ENCODE data around the gene CHRNA5. TPM values are rescaled to one million over a fixed set of nuclear protein-coding genes. Genes with fewer than 3 reads are reported as not detected.

CHRNA5 gene
- total RNA-seq, 2 donors from 2014 or later = 0.22 to 0.59 TPM

GRCh38 chr15:78571382-78571781 lies 6.1 kb downstream of the CHRNA5 start:
- Histone ChIP-seq H3K4me1 (peaks cover 0 to under 1% of the 10 kb centered on the region in 2 donors), H3K9me3 (no peaks in the 10 kb centered on the region), H3K27ac (no peak overlapping the region), H3K36me3 (no peaks in the 10 kb centered on the region), H3K4me3 (no peak overlapping the region), H3K27me3 (no peaks in the 10 kb centered on the region)
- TF ChIP-seq CTCF (IDR thresholded peaks at IDR 0.05) = no peak
- DNase-seq (ENCODE audit: low spot score) = no peak

GRCh38 chr15:78573416-78573815 lies 8.1 kb downstream of the CHRNA5 start:
- H3K27me3 ChIP-seq = no peaks in the 10 kb centered on the region
- H3K9me3 ChIP-seq = no peaks in the 10 kb centered on the region
- H3K4me3 ChIP-seq = no peak overlapping the region
- H3K4me1 ChIP-seq = no peaks in the 10 kb centered on the region
- no peaks in the 10 kb centered on the region for H3K36me3 ChIP-seq
- no peak for TF ChIP-seq CTCF (IDR thresholded peaks at IDR 0.05)
- no peak for DNase-seq (ENCODE audit: low spot score)
- no peak overlapping the region for H3K27ac ChIP-seq

GRCh38 chr15:78574944-78575343 lies 9.6 kb downstream of the CHRNA5 start:
- Histone ChIP-seq H3K27me3 (no peaks in the 10 kb centered on the region), H3K36me3 (no peaks in the 10 kb centered on the region), H3K27ac (no peak overlapping the region), H3K9me3 (no peaks in the 10 kb centered on the region), H3K4me1 (no peaks in the 10 kb centered on the region), H3K4me3 (no peak overlapping the region)
- TF ChIP-seq CTCF (IDR thresholded peaks at IDR 0.05) = no peak
- no peak for DNase-seq (ENCODE audit: low spot score)

- TF ChIP-seq CTCF (IDR thresholded peaks at IDR 0.05) = no peak
Measured at GRCh38 chr15:78597583-78597982, 32.3 kb downstream of the CHRNA5 start.

GRCh38 chr15:78598348-78598747 lies 33.0 kb downstream of the CHRNA5 start:
- no peak for TF ChIP-seq CTCF (IDR thresholded peaks at IDR 0.05)
- H3K36me3 ChIP-seq = no peaks in the 10 kb centered on the region
- H3K27me3 ChIP-seq = no peaks in the 10 kb centered on the region
- DNase-seq (ENCODE audit: low spot score) = no peak
- no peak overlapping the region for H3K27ac ChIP-seq
- H3K4me3 ChIP-seq = no peak overlapping the region
- H3K4me1 ChIP-seq = no peaks in the 10 kb centered on the region
- H3K9me3 ChIP-seq = no peaks in the 10 kb centered on the region

More at GRCh38 chr15:78597583-78597982, 32.3 kb downstream of the CHRNA5 start:
- DNase-seq (ENCODE audit: low spot score) = no peak
- H3K36me3 ChIP-seq = no peaks in the 10 kb centered on the region
- no peaks in the 10 kb centered on the region for H3K4me1 ChIP-seq
- no peaks in the 10 kb centered on the region for H3K9me3 ChIP-seq
- H3K27ac ChIP-seq = no peak overlapping the region
- no peaks in the 10 kb centered on the region for H3K27me3 ChIP-seq
- no peak overlapping the region for H3K4me3 ChIP-seq

- no peak for DNase-seq (ENCODE audit: low spot score)
- no peaks in the 10 kb centered on the region for H3K4me1 ChIP-seq
- H3K9me3 ChIP-seq = no peaks in the 10 kb centered on the region
- H3K27me3 ChIP-seq = no peaks in the 10 kb centered on the region
- H3K4me3 ChIP-seq = no peak overlapping the region
- no peak overlapping the region for H3K27ac ChIP-seq
- no peaks in the 10 kb centered on the region for H3K36me3 ChIP-seq
- no peak for TF ChIP-seq CTCF (IDR thresholded peaks at IDR 0.05)
Measured at GRCh38 chr15:78599189-78599588, 33.9 kb downstream of the CHRNA5 start.

Measured in right atrium auricular region (tissue), 2 donors.